Muscle layer of duodenum (tissue), 2 donors: ENCODE measurements around the gene IGLON5.

Source experiments
- H3K27ac ChIP-seq: one replicate; pipeline ENCODE4 v1.7.0; 2013; ENCODE audit warnings: mild to moderate bottlenecking, low read length
- H3K27me3 ChIP-seq: one replicate; pipeline ENCODE4 v1.7.0; 2013; ENCODE audit warnings: low read depth, mild to moderate bottlenecking, control low read depth, low read length
- H3K36me3 ChIP-seq, 2 donors: one replicate each; pipeline ENCODE4 v1.7.0; 2013; ENCODE audit warnings: low read length in 2 of 2, control low read depth in 1 of 2, mild to moderate bottlenecking in 1 of 2; ENCODE audit not compliant: insufficient read depth in 2 of 2, control insufficient read depth in 1 of 2
- H3K4me1 ChIP-seq, 2 donors: one replicate each; pipeline ENCODE4 v1.7.0; 2013; ENCODE audit warnings: low read length in 2 of 2, mild to moderate bottlenecking in 2 of 2, control low read depth in 1 of 2, moderate library complexity in 1 of 2; ENCODE audit not compliant: insufficient read depth in 2 of 2, control insufficient read depth in 1 of 2
- H3K4me3 ChIP-seq, 2 donors: one replicate each; pipeline ENCODE4 v1.7.0; 2013; ENCODE audit warnings: low read length in 2 of 2, low read depth in 1 of 2, mild to moderate bottlenecking in 1 of 2
- H3K9me3 ChIP-seq, 2 donors: one replicate each; pipeline ENCODE4 v1.7.0; 2013; ENCODE audit warnings: low read length in 2 of 2, control low read depth in 1 of 2, mild to moderate bottlenecking in 1 of 2; ENCODE audit not compliant: control insufficient read depth in 1 of 2
- donor health status: healthy.

Gene IGLON5

GRCh38 chr19:51341066-51341465 lies 29.6 kb downstream of the IGLON5 start:
- peaks cover 3 to 21% of the 10 kb centered on the region in 2 donors for H3K4me1 ChIP-seq
- H3K9me3 ChIP-seq = no peaks in the 10 kb centered on the region
- no peaks in the 10 kb centered on the region for H3K27me3 ChIP-seq
- no peak overlapping the region for H3K27ac ChIP-seq
- no peak overlapping the region for H3K4me3 ChIP-seq
- peaks cover 0 to 10% of the 10 kb centered on the region in 2 donors for H3K36me3 ChIP-seq

DNA sequence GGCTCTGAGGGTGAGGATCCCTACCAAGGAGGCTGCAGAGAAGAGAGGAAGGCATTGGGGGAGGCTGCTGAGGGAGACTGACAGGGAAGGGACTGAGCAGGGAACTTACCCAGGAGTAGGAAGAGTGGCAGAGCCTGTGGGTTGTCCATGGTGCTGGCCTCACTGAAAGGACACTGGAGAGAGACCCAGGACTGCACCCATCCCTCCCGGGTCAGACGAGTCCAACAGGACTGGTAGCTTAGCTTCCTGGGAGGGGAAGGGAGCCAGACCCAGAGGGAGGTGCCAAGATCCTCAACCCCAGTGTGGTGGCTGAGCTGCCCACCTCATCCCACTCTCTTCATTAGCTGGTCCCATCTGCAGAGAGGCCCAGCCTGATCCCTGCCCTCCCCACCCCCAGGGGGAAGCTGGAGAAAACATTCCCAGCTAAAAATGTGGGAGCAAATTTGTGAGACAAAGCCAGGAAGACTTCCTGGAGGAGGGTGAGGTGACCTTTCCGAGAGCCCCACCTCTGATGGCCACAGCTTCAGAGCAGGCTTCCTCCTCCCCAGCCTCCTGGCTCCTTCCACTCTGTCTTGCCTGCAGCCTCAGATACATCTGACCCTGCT lies 30.6 kb downstream of the IGLON5 start, which contains the start of gene VSIG10L:
Gene VSIG10L, minus strand, starts transcription at position 164 of the 605 bp plus-strand sequence. Its CDS starts 15 bp downstream, at position 149.
- peaks cover under 1 to 16% of the 10 kb centered on the region in 2 donors for H3K36me3 ChIP-seq
- no peaks in the 10 kb centered on the region for H3K27me3 ChIP-seq
- no peak within 1 kb of the TSS for H3K4me3 ChIP-seq
- H3K27ac ChIP-seq = no peak within 1 kb of the TSS
- H3K4me1 ChIP-seq = peaks cover 3 to 21% of the 10 kb centered on the region in 2 donors
- no peaks in the 10 kb centered on the region for H3K9me3 ChIP-seq

GRCh38 chr19:51342631-51343569 lies 31.5 kb downstream of the IGLON5 start:
- Histone ChIP-seq H3K27ac (no peak overlapping the region), H3K36me3 (peaks cover 6 to 24% of the 10 kb centered on the region in 2 donors), H3K9me3 (no peaks in the 10 kb centered on the region), H3K4me1 (peaks cover 3 to 21% of the 10 kb centered on the region in 2 donors), H3K4me3 (no peak overlapping the region), H3K27me3 (no peaks in the 10 kb centered on the region)

DNA sequence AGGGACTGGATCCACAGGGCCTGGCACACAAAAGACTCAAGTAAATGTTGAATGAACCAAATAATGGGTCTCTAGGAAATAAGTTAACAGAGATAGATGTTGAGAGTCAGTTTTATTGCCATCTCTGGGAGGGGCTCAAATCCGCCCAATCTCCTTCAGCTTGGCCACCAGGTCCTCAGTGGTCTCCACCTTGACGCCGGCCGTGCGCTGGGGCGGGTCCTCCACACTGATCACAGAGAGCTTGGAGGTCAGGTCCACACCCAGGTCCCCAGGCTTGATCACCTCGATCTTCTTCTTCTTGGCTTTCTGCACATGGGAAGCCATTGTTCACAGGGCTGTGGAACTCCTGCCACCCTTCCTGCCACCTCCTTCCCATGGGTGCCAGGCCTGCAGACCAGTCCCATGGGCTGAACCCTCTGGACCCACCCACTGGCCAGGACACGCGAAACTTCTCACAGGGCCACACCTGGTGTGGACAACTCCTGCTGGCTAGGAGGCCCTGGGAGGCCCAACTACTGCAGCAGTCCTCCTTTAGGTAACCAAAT lies 33.7 kb downstream of the IGLON5 start:
- H3K27me3 ChIP-seq = no peaks in the 10 kb centered on the region
- H3K9me3 ChIP-seq = no peaks in the 10 kb centered on the region
- peaks cover 0 to 7% of the 10 kb centered on the region in 2 donors for H3K4me1 ChIP-seq
- H3K27ac ChIP-seq = no peak overlapping the region
- H3K36me3 ChIP-seq = peaks cover 9 to 29% of the 10 kb centered on the region in 2 donors
- no peak overlapping the region for H3K4me3 ChIP-seq

DNA sequence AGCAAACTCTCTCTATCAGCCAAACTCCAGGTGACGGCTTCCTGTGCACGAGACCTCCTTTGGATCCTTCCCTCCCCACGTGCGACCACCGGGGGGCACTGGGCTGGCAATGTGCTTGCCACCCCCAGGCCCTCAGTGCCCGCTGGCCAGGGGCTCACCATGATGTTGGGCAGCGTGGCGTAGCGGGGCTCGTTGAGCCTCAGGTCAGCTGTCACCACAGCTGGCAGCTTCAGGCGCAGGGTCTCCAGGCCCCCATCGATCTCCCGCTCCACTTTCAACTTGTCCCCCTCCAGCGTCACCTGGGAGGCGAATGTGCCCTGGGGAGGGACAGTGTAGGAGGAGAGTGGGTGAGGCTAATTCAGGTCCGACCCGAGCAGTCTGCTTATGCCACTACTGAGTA lies 35.3 kb downstream of the IGLON5 start:
- Histone ChIP-seq H3K4me1 (no peaks in the 10 kb centered on the region), H3K9me3 (no peaks in the 10 kb centered on the region), H3K27ac (no peak overlapping the region), H3K4me3 (no peak overlapping the region), H3K27me3 (no peaks in the 10 kb centered on the region), H3K36me3 (peaks cover 15 to 45% of the 10 kb centered on the region in 2 donors)

GRCh38 chr19:51347209-51347928 lies 35.9 kb downstream of the IGLON5 start:
- Histone ChIP-seq H3K27me3 (no peaks in the 10 kb centered on the region), H3K27ac (no peak overlapping the region), H3K36me3 (peaks cover 15 to 49% of the 10 kb centered on the region in 2 donors), H3K4me3 (no peak overlapping the region), H3K4me1 (no peaks in the 10 kb centered on the region), H3K9me3 (no peaks in the 10 kb centered on the region)

GRCh38 chr19:51351266-51351990 lies 40.0 kb downstream of the IGLON5 start:
- peaks cover 15 to 46% of the 10 kb centered on the region in 2 donors for H3K36me3 ChIP-seq
- no peak overlapping the region for H3K27ac ChIP-seq
- H3K9me3 ChIP-seq = no peaks in the 10 kb centered on the region
- H3K27me3 ChIP-seq = no peaks in the 10 kb centered on the region
- no peaks in the 10 kb centered on the region for H3K4me1 ChIP-seq
- no peak overlapping the region for H3K4me3 ChIP-seq

DNA sequence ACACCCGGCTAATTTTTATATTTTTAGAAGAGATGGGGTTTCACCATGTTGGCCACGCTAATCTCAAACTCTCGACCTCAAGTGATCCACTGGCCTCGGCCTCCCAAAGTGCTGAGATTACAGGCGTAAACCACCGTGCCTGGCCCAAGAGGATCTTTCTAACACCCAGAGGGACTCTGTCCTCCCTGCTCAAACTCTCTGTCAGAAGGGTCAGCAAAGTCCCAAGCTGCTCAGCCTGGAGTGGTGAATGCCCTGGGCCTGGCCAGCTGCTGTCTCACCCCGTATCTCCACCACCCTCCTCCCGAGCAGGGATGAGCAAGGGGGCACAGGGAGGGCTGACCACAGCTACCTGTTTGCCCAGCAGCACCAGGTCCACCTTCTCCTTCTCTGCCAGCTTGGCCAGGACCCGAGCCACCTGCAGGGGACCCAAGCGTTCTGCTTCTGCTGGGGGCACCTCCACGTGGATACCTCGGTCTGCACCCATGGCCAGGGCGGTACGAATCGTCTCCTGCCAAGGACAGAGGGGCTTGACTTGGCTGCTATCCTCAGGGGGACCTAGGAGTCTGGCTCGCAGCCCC lies 41.4 kb downstream of the IGLON5 start:
- no peak overlapping the region for H3K27ac ChIP-seq
- no peak overlapping the region for H3K4me3 ChIP-seq
- no peaks in the 10 kb centered on the region for H3K4me1 ChIP-seq
- H3K36me3 ChIP-seq = peaks cover 9 to 32% of the 10 kb centered on the region in 2 donors
- H3K27me3 ChIP-seq = no peaks in the 10 kb centered on the region
- H3K9me3 ChIP-seq = no peaks in the 10 kb centered on the region

- H3K9me3 ChIP-seq = no peaks in the 10 kb centered on the region
- H3K4me3 ChIP-seq = no peak overlapping the region
- no peak overlapping the region for H3K27ac ChIP-seq
- no peaks in the 10 kb centered on the region for H3K27me3 ChIP-seq
- peaks cover 9 to 32% of the 10 kb centered on the region in 2 donors for H3K36me3 ChIP-seq
- H3K4me1 ChIP-seq = peaks cover 0 to 4% of the 10 kb centered on the region in 2 donors
Measured at GRCh38 chr19:51354103-51354741, 42.8 kb downstream of the IGLON5 start.

DNA sequence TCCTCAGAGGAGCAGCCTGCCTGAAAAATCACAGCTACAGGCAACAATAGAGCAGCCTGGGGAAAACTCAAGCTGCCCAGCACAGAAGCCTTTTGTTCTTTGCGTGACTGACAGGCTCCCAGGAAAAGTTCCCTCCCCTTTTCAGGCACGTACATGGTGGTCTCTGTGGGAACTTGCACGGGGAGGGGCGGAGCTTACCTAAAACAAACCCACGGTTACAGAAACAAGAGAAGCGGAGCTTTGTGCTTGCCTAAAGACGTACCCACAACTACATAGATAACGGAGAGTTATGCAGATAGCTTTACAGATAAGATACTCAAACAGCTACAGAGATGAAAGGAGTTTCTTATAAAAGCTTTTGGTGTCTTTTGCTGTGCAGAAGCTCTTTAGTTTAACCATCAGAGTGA lies 43.3 kb downstream of the IGLON5 start:
- Histone ChIP-seq H3K36me3 (peaks cover 9 to 32% of the 10 kb centered on the region in 2 donors), H3K4me3 (no peak overlapping the region), H3K4me1 (peaks cover 0 to 6% of the 10 kb centered on the region in 2 donors), H3K9me3 (no peaks in the 10 kb centered on the region), H3K27me3 (no peaks in the 10 kb centered on the region), H3K27ac (no peak overlapping the region)
